Peyer's patch (tissue), 4 donors: ENCODE data around the gene EPS15. TPM values are rescaled to one million over a fixed set of nuclear protein-coding genes. Genes with fewer than 3 reads are reported as not detected.

ENCODE experiments used
- DNase-seq, 3 donors: peaks; one replicate each; pipeline ENCODE4 v3.0.0-alpha.2; 2017 to 2019
- H3K27ac ChIP-seq, 4 donors: fragments of 200-600 bp; sonication (generic); one replicate each; pipeline ENCODE4 v1.5.1; 2016 to 2019
- H3K27me3 ChIP-seq, 2 donors: fragments of 200-600 bp; sonication (generic); one replicate each; pipeline ENCODE4 v1.5.1; 2019
- H3K36me3 ChIP-seq, 3 donors: fragments of 200-600 bp; sonication (generic); one replicate each; pipeline ENCODE4 v1.5.1; 2016 to 2019
- H3K4me1 ChIP-seq, 4 donors: fragments of 200-600 bp; sonication (generic); one replicate each; pipeline ENCODE4 v1.5.1; 2016 to 2019
- H3K4me3 ChIP-seq, 4 donors: fragments of 200-600 bp; sonication (generic); 1 replicate in 3 of 4; 2 replicates in 1 of 4; pipeline ENCODE4 v1.5.1; 2016 to 2019; ENCODE audit warnings: mild to moderate bottlenecking in 1 of 4
- H3K9me3 ChIP-seq, 4 donors: fragments of 200-600 bp; sonication (generic); one replicate each; pipeline ENCODE4 v1.5.1; 2016 to 2019; ENCODE audit warnings: mild to moderate bottlenecking in 1 of 4
- POLR2A ChIP-seq, 2 donors: fragments of 450-650 bp; IDR thresholded peaks; one replicate each; pipeline ENCODE4 v1.5.1; 2017; ENCODE audit warnings: antibody characterized with exemption in 2 of 2, mild to moderate bottlenecking in 2 of 2, moderate library complexity in 2 of 2
- total RNA-seq, 4 donors: library from RNA; depleted of rRNA; stranded (reverse); fragments of >200 nt; gene quantifications; one replicate each; pipeline ENCODE4 v1.1.0, GENCODE V29; 2016
- TF ChIP-seq, protein P1 (sequence below), 6 experiments: fragments of 450-650 bp in 4 of 6; fragments of 200-600 bp in 2 of 6; sonication (generic) in 1 of 6; IDR thresholded peaks; one replicate each; pipeline ENCODE4 v1.5.1; 2017 to 2019; ENCODE audit warnings: antibody characterized with exemption in 6 of 6, mild to moderate bottlenecking in 3 of 6, moderate library complexity in 1 of 6

EPS15 gene
- total RNA-seq, 4 donors from 2014 or later, result 48.9 to 160 (median 65.6) TPM

- Histone ChIP-seq H3K4me1 (peaks cover 0 to 11% (median 4%) of the 10 kb centered on the region in 4 donors), H3K27ac (peak overlapping the region in 2 of 4 donors; percentile 10 to 15), H3K36me3 (peaks cover 0 to 34% (median 0%) of the 10 kb centered on the region in 3 donors), H3K9me3 (no peaks in the 10 kb centered on the region), H3K27me3 (no peaks in the 10 kb centered on the region), H3K4me3 (no peak overlapping the region)
- DNase-seq, result no peak
- TF ChIP-seq POLR2A (IDR thresholded peaks at IDR 0.05), result no peak
- TF ChIP-seq, protein P1, sequence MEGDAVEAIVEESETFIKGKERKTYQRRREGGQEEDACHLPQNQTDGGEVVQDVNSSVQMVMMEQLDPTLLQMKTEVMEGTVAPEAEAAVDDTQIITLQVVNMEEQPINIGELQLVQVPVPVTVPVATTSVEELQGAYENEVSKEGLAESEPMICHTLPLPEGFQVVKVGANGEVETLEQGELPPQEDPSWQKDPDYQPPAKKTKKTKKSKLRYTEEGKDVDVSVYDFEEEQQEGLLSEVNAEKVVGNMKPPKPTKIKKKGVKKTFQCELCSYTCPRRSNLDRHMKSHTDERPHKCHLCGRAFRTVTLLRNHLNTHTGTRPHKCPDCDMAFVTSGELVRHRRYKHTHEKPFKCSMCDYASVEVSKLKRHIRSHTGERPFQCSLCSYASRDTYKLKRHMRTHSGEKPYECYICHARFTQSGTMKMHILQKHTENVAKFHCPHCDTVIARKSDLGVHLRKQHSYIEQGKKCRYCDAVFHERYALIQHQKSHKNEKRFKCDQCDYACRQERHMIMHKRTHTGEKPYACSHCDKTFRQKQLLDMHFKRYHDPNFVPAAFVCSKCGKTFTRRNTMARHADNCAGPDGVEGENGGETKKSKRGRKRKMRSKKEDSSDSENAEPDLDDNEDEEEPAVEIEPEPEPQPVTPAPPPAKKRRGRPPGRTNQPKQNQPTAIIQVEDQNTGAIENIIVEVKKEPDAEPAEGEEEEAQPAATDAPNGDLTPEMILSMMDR (IDR thresholded peaks at IDR 0.05), result no peak
Measured at GRCh38 chr1:51433972-51434510, 85.0 kb downstream of the EPS15 start.

DNA sequence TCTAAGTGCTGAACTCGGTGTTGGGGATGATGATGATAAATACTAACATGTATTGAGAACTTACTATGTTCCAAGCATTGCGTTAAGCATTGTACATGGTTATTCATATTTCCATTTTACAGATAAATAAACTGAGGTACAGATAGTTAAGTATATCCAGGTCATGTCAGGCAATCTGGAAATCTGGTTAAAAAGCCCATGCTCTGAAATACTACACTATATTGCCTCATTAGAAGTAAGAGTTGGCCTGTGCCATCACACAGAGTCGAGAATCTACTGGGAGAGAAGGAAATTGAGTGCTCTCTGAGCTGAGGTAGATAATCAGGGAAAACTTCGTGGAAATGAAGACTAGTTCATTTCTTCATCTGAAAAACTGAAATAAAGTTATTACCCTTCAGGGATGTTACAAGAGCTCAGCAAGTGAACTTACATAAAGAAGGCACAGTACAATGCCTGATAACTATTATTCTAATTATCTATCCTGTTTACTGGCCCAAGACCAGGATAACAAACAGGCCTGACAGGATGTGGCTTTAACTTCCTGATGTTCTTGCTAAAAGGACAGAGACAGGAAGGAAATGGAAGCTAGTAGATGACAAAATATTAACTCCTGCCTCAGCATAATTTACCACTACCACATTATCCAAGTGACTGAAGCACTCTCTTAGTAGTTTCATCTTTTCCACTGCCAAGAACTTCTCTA is 85.6 kb downstream of the EPS15 start:
- no peak for TF ChIP-seq POLR2A (IDR thresholded peaks at IDR 0.05)
- TF ChIP-seq, protein P1 (IDR thresholded peaks at IDR 0.05), result no peak
- no peak for DNase-seq
- Histone ChIP-seq H3K9me3 (no peaks in the 10 kb centered on the region), H3K4me3 (no peak overlapping the region), H3K4me1 (peaks cover 0 to 11% (median 4%) of the 10 kb centered on the region in 4 donors), H3K27me3 (no peaks in the 10 kb centered on the region), H3K36me3 (peaks cover 0 to 38% (median 0%) of the 10 kb centered on the region in 3 donors), H3K27ac (peak overlapping the region in 2 of 4 donors; percentile 15 to 19)

DNA sequence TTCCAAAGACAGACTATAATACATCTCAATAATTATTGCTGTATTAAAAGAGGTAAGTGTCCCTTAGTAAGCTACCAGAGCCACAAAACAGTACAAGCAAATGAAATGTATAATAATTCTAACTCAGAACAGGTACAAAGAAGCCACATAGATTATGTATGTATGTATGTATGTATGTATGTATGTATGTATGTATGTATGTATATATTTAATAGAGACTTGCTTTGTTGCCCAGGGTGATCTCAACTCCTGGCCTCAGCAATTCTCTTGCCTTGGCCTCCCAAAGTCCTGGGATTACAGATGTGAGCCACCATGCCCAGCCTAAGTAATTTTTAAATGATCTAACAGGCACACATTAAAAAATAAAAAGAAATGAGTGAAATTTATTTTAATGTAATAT is 86.9 kb downstream of the EPS15 start:
- Histone ChIP-seq H3K27ac (no peak overlapping the region), H3K27me3 (no peaks in the 10 kb centered on the region), H3K9me3 (no peaks in the 10 kb centered on the region), H3K36me3 (peaks cover 0 to 50% (median 0%) of the 10 kb centered on the region in 3 donors), H3K4me3 (no peak overlapping the region), H3K4me1 (peaks cover 0 to 11% (median 4%) of the 10 kb centered on the region in 4 donors)
- DNase-seq, result no peak
- TF ChIP-seq, protein P1 (IDR thresholded peaks at IDR 0.05), result no peak
- TF ChIP-seq POLR2A (IDR thresholded peaks at IDR 0.05), result no peak

- H3K4me3 ChIP-seq, result no peak overlapping the region
- no peak overlapping the region for H3K27ac ChIP-seq
- no peak for DNase-seq
- no peaks in the 10 kb centered on the region for H3K9me3 ChIP-seq
- H3K36me3 ChIP-seq, result peaks cover 0 to 35% (median 0%) of the 10 kb centered on the region in 3 donors
- no peak for TF ChIP-seq POLR2A (IDR thresholded peaks at IDR 0.05)
- TF ChIP-seq, protein P1 (IDR thresholded peaks at IDR 0.05), result no peak
- no peaks in the 10 kb centered on the region for H3K27me3 ChIP-seq
- peaks cover 0 to 5% (median 0%) of the 10 kb centered on the region in 4 donors for H3K4me1 ChIP-seq
Measured at GRCh38 chr1:51427438-51427837, 91.6 kb downstream of the EPS15 start.

DNA sequence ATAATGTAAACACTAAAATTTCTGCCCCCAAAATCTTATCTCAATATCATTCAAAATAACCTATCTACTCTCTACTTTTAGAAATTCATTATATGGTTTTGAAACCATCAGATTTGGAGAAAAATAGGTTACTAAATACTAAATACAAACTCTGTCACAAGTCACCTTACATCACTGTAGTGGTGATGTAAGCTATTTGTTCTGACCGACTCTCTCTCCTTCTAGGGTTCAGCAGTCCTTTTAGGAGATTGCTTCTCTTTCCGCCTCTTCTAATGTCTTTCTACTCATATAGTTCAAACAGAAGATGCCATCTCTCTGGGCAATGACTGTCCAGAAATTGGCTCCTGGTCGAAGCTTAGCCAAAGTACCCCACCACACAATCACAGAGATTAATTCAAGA is 93.1 kb downstream of the EPS15 start:
- peaks cover 0 to 25% (median 0%) of the 10 kb centered on the region in 3 donors for H3K36me3 ChIP-seq
- H3K27ac ChIP-seq, result no peak overlapping the region
- DNase-seq, result no peak
- no peak for TF ChIP-seq POLR2A (IDR thresholded peaks at IDR 0.05)
- TF ChIP-seq, protein P1 (IDR thresholded peaks at IDR 0.05), result no peak
- H3K4me1 ChIP-seq, result peaks cover 0 to 5% (median 0%) of the 10 kb centered on the region in 4 donors
- H3K4me3 ChIP-seq, result no peak overlapping the region
- no peaks in the 10 kb centered on the region for H3K27me3 ChIP-seq
- no peaks in the 10 kb centered on the region for H3K9me3 ChIP-seq
